DMS53 treated with DMSO at 0.1 percent for 48 hours (cell line): Measurements from ENCODE around the gene ATP7B.
"Not testable (repeated sequence)": the region's sequence is repeated elsewhere in the genome, so short reads cannot be mapped to it uniquely, and the experiment has no call there.

Experiments used
- DNase-seq: peaks from one replicate; lab custom pipeline; 2025; ENCODE audit not compliant: unreplicated experiment; lab: John Stamatoyannopoulos, UW

The ATP7B gene

GRCh38 chr13:51924756-51925544, 86.3 kb downstream of the ATP7B start:
- peak; percentile 11 for DNase-seq

GRCh38 chr13:51923983-51924539, 87.2 kb downstream of the ATP7B start:
- DNase-seq, result peak; percentile 30

GRCh38 chr13:51922771-51923480, 88.3 kb downstream of the ATP7B start:
- DNase-seq, result no peak

- no peak for DNase-seq
These were observed 89.2 kb downstream of the ATP7B start for GRCh38 chr13:51921790-51922740.

GRCh38 chr13:51920786-51921185, 90.5 kb downstream of the ATP7B start:
- DNase-seq, result no peak

GRCh38 chr13:51920267-51920666, 91.0 kb downstream of the ATP7B start:
- no peak for DNase-seq

- DNase-seq, result peak; percentile 91
These were observed 91.7 kb downstream of the ATP7B start for GRCh38 chr13:51919531-51919930.

GRCh38 chr13:51916962-51917361, 94.3 kb downstream of the ATP7B start:
- DNase-seq, result no peak

GRCh38 chr13:51916051-51916818, 95.0 kb downstream of the ATP7B start:
- DNase-seq, result no peak

GRCh38 chr13:51914137-51914493, 97.1 kb downstream of the ATP7B start:
- no peak for DNase-seq

- peak; percentile 76 for DNase-seq
These were observed 97.7 kb downstream of the ATP7B start for GRCh38 chr13:51913421-51914136.

GRCh38 chr13:51912511-51913225, 98.6 kb downstream of the ATP7B start:
- DNase-seq, result no peak

GRCh38 chr13:51912091-51912490, 99.2 kb downstream of the ATP7B start:
- peak; percentile 86 for DNase-seq

- no peak for DNase-seq
These were observed 100.7 kb downstream of the ATP7B start for GRCh38 chr13:51910508-51910907.

GRCh38 chr13:51909265-51909664, 102.0 kb downstream of the ATP7B start:
- not testable (repeated sequence) for DNase-seq

- no peak for DNase-seq
These were observed 104.1 kb downstream of the ATP7B start for GRCh38 chr13:51907040-51907732.

GRCh38 chr13:51906581-51906980, 104.7 kb downstream of the ATP7B start:
- no peak for DNase-seq

- DNase-seq, result no peak
These were observed 105.5 kb downstream of the ATP7B start for GRCh38 chr13:51905787-51906186.
